CD4-positive, alpha-beta T cell treated with Interferon gamma for 1 hour (primary cell): ENCODE data around the gene PRPS1.
A peak's percentile ranks its signal among the peaks of the same experiment; 100 is the strongest.
"Not testable (repeated sequence)": the region's sequence is repeated elsewhere in the genome, so short reads cannot be mapped to it uniquely, and the experiment has no call there.

Source experiments
- DNase-seq: peaks from one replicate; pipeline ENCODE4 v3.0.0-alpha.2; 2020

PRPS1 gene

GRCh38 chrX:107630031-107630689 is 1.9 kb downstream of the PRPS1 start:
- no peak for DNase-seq

DNA sequence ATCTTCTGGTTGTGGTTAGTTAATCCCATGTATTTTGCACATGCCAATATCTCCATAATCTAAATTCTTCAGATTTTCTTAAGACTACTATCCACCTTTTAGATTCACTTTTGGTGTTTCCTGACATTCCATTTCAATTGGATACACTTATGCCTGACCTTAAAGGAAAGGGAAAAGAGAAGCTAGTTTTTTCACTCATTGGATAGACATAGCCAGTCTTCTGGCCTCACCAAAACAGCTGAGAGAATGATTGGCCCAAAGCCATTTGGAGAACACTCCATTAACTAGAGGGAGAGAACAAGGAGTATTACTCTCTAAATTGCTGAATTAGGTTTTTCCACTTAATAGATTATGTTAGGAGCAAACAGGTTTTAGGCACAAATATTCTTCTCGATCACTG is 4.0 kb downstream of the PRPS1 start:
- no peak for DNase-seq

DNA sequence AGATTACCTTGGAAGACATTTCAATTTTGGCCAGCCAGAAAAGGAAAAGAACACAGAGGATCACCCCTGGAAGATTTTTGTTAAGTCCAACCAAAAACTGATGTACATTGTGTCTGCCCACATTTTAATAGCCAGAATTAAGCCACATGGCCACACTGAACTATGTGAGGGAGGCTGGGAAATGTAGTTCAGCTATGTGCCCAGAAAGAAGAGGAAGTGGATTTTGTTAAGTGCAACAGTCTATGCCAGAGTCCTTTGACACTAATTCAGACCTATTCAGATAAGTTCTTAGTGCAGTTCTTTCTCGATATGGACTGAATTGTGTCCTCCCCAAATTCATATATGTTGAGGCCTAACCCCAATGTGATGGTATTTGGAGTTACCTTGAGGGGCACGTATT is 18.4 kb downstream of the PRPS1 start:
- DNase-seq, result no peak

DNA sequence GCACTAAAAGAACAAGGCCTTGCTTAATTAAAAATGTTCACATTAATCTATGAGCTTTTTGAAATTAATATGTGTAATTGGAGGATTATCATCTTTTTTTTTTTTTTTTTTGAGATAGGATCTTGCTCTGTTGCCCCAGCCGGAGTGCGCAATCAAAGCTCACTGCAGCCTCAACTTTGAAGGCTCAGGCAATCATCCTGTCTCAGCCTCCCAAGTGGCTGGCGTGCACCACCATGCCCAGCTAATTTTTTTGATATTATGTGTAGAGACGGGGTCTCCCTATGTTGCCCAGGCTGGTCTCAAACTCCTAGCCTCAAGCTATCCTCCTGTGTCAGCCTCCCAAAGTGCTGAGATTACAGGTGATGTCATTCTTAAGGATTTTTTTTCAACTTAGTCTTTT is 20.0 kb downstream of the PRPS1 start:
- DNase-seq, result no peak

DNA sequence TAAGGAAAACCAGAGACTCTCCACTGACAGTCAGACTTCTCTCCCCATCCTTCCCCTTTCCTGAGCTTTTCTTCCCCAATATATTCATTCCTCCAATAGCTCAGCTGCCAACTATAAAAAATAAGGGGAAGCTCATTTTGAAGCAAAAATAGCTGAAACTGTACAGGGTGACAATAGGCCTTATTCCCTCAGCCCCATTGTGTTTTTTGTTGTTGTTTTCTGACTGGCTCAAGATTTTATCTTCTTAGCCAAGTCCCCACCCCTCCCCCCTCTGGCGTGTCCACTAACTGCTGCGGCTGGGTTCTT is 26.2 kb downstream of the PRPS1 start:
- no peak for DNase-seq

GRCh38 chrX:107654872-107655761 is 26.8 kb downstream of the PRPS1 start:
- peak; percentile 60 for DNase-seq

DNA sequence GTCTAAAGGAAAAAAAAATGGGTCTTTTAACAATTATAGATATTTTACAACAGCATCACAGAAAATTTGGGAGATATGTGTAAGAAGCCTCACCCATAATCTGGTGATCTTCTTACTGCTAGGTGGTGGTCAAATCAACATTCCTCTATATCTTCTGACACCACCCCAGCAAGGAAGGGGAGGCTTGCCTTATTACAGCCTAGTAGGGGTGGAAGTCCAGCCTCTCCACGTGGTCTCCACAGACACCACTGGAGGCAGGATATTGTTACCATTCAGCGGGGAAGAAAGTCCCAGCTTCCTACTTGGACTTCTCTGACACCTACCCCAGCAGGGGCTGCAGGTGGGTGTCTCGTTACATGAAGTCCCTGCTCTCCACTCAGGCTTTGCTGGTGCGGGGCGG is 28.7 kb downstream of the PRPS1 start:
- DNase-seq, result no peak

- no peak for DNase-seq
These were observed 30.4 kb downstream of the PRPS1 start for GRCh38 chrX:107658660-107659059.

- no peak for DNase-seq
These were observed 31.0 kb downstream of the PRPS1 start for GRCh38 chrX:107659286-107659685.

- peak; percentile 4 for DNase-seq
These were observed 31.5 kb downstream of the PRPS1 start for GRCh38 chrX:107659768-107660167.

DNA sequence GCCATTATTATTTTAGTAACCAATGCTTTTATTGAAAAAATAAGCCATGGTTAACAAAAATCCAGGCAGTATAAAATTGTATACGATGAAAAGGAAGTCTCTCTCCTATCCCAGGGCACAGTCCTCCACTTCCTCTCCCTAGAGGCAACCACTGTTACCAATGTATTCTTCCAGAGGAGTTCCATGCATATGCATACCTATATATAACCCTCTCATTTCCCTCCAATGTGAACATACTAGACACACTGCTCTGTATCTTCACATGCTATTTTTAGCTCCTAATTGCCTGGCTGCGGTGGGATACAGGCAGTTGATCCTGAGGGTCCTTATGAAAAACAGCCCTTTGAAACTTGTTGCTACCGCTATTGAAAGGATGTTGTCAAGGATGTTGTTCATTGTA is 33.8 kb downstream of the PRPS1 start:
- DNase-seq, result no peak

DNA sequence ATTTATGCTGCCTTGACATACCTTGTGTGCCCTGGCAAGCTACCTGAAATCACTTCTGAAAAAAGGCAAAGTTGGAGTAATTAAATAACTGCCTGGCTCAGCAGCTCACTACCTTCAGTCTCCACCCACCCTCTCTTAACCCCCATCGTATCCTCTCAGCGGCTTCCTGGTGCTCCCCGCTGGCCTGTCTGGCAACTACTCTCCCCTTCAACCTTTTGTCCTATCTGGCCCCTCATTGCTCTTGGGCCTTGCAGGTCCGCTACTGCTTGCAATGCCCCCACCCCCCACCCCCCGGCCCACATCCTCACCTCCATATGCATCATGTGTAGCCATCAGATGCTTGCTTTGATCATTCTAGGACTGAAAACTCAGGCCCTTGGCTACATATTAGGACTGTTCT is 34.5 kb downstream of the PRPS1 start:
- DNase-seq, result no peak

DNA sequence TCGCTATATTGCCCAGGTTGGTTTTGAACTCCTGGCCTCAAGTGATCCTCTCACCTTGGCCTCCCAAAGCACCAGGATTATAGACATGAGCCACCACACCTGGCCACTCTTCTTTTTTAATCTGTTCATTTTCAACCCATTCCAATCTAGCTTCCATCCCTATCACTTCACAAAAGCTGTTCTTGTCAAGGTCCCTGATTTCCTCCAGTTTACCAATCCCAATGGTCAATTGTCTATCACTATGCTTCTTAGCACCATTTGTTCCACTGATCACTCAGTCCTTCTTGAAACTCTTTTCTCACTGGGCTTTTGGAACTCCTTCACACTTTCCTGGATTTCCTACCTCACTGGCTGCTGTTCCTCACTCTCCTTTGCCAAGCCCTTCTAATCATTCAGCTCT is 38.6 kb downstream of the PRPS1 start:
- DNase-seq, result no peak

DNA sequence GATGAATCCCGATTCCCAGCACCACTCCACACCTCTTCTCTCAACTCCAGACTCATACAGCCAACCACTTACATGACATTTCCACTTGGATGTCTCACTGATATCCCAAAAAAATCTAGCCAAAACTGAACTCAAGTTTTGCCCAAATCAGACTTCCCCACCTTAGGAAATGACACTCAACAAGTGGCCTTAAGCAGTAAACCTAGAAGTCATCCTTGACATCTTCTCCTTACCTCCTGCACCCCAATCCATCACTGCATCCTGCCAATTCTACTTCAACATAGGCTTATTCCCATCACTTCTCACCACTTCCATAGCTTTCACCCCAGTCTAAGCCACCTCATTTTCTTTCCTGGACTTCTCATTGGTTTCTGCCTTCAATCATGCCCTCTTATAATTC is 39.1 kb downstream of the PRPS1 start:
- no peak for DNase-seq

- DNase-seq, result not testable (repeated sequence)
These were observed 40.4 kb downstream of the PRPS1 start for GRCh38 chrX:107668710-107669109.

DNA sequence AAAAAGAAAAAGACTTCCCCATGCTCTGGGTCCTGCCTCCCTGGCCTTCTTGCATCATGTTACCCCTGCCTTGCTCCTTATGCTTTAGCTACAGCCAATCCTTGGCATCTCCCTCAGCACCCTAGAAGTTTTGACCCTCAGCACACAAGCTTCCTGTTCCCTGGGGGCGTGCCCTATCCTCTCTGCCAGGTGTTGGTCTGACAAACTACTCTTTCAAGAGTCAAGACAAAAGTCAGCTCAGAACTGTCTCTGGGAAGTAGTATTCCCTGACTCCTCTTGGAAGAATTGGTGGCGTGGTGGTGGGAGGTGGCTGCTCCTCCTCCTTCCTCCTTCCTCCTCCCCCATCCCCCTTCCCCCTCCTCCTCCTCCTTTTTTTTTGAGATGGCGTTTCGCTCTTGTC is 41.0 kb downstream of the PRPS1 start:
- DNase-seq, result no peak

DNA sequence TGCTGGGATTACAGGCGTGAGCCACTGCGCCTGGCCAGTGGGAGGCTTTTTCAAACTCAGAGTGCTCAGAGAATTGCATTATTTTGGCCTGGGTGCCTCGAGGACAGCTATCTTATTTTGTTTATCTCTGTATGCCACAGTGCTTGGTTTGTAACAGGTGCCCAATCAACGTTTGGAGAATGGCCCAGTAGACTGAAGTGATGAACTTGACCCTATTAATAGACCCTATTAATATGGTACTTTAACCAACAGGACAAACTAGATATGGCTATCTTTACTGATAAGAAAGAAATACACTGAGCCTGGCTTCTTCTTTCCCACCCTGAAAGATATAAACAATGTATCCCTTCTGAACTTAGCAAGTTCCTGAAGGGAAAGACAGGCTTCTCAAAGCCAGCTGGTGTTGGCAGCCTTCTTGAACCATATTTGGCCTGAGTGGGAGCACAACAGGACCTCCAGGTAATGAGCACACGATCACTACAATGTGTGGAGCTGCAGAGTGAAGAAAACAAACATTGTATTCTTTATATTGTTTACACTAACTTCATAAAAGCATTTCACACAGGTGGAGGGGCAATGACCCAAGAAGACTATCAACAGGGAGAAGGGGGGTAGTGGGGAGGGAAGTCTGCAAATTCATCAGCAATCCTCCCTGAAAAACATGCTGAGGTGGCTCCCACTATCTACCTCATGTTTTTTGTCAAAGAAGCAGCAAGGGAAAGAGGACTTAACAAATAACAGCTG is 41.7 kb downstream of the PRPS1 start:
- DNase-seq, result no peak

DNA sequence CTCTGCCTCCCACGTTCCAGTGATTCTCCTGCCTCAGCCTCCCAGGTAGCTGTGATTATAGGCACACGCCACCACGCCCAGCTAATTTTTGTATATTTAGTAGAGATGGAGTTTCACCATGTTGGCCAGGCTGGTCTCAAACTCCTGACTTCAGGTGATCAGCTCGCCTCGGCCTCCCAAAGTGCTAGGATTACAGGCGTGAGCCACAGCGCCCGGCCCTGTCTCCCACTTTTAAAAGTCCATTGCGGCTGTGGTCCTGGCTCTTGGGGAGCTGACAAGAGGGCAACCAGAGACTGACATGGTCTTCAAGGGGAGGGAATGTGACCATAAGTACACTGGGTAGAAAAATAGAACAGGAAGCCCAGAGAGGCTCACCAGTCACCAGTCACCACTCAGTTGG is 42.9 kb downstream of the PRPS1 start:
- DNase-seq, result not testable (repeated sequence)

GRCh38 chrX:107672955-107673378 is 44.7 kb downstream of the PRPS1 start:
- peak; percentile 93 for DNase-seq

- no peak for DNase-seq
These were observed 45.1 kb downstream of the PRPS1 start for GRCh38 chrX:107673431-107673830.

- DNase-seq, result peak; percentile 98
These were observed 45.7 kb downstream of the PRPS1 start for GRCh38 chrX:107673933-107674479.

DNA sequence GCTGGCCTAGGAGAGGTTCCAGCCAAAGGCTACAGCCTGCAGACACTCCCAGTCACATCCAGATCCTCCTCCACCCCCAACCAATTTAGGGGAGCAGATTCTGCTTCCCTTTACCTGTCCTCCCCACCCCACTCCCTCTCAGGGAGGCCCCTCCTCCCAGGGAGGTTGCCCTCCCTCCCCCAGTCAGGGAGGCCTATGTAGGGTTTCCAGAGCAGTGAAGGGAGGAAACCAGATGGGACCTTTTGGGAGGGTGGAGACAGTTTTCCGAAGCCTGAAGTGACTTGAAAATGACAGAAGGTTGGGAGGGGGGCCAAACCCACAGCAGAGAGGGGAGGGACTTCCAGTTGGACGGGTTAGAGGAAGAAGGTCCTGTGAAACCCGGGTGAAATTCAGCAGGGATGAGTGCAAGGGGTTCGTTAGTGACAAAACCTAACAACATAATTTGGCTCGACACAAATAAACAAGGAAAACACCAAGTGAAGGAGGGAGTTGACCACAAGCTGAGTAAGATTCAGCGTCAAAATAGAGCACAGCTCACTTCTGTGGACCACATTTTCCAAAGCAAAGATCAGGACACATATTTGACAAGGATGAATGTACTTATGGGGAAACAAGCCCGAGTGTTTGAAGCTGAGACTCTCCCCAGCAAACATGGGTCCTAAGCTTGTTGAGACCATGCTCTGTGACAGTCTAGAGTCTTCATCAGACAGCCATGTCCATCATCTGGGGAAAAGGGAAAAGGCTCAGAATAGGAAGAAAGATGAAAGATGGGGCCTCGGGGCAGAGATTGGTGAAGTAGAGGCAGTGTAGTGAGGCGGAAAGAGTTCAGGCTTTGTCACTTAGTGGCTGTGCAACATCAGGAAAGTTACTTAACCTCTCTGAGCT is 46.4 kb downstream of the PRPS1 start:
- DNase-seq, result peak; percentile 77

DNA sequence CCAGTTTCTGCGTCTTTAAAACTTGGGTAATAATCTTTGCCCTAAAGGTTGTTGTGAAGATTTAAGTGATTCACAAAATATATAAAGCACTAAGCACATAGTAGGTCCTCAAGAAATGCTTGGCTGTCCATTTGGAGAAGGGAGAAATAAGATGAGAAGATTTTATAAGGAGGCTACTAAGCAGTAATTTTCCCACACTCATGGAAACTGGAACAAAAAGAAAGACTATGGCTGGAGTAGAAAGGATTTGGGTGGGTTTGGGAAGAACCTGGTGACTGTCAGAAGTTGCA is 47.0 kb downstream of the PRPS1 start:
- DNase-seq, result no peak
